Measurements from ENCODE around the gene MIF4GD.

Gene MIF4GD

GRCh38 chr17:75270966-75271232, at the start of gene MIF4GD:
TSS of gene MIF4GD (minus strand) at chr17:75271231. CDS start at chr17:75270195, 1,036 bp downstream.
- Histone ChIP-seq H3K4me3 (ENCODE audit: low read depth in 1 of 2, low read length in 2 of 2) (peak within 1 kb of the TSS; percentile 76 to 98), H3K27ac (ENCODE audit: low read length) (peak within 1 kb of the TSS; percentile 89), H3K9ac (ENCODE audit: low read depth, low read length) (peak within 1 kb of the TSS; percentile 91), H3K36me3 (ENCODE audit: insufficient read depth, low read length) (peaks cover 52% of the 10 kb centered on the region), H3K4me1 (ENCODE audit: insufficient read depth, low read length) (peaks cover 41% of the 10 kb centered on the region), H3K9me3 (ENCODE audit: insufficient read depth, low read length, severe bottlenecking) (no peaks in the 10 kb centered on the region), H2AFZ (ENCODE audit: low read depth, low read length) (peak within 1 kb of the TSS; percentile 96), H3K27me3 (ENCODE audit: insufficient read depth, low read length, poor library complexity) (no peaks in the 10 kb centered on the region), H4K20me1 (ENCODE audit: insufficient read depth, low read length) (peaks cover 8% of the 10 kb centered on the region), H3K4me2 (ENCODE audit: insufficient read depth, low read length) (peak within 1 kb of the TSS; percentile 96), H3K79me2 (ENCODE audit: insufficient read depth, low read length) (peaks cover 39% of the 10 kb centered on the region)
- no peak for TF ChIP-seq EZH2 (IDR thresholded peaks at IDR 0.05; ENCODE audit: borderline replicate concordance, low read depth, low read length, severe bottlenecking)
- TF ChIP-seq CTCF (IDR thresholded peaks at IDR 0.05; ENCODE audit: borderline replicate concordance, extremely low read depth, low read length, poor library complexity, severe bottlenecking) = no peak
- DNase-seq (no peak), ATAC-seq (ENCODE audit: insufficient read depth, low read depth) (no peak)

GRCh38 chr17:75319904-75320691, 49.1 kb upstream of the MIF4GD start:
- H3K79me2 ChIP-seq (ENCODE audit: insufficient read depth, low read length) = peaks cover 53% of the 10 kb centered on the region
- H3K9me3 ChIP-seq (ENCODE audit: insufficient read depth, low read length, severe bottlenecking) = no peaks in the 10 kb centered on the region
- H3K27ac ChIP-seq (ENCODE audit: low read length) = no peak overlapping the region
- peaks cover 10% of the 10 kb centered on the region; the same call in 1 of the 2 replicates for H4K20me1 ChIP-seq (ENCODE audit: insufficient read depth, low read length)
- no peak overlapping the region for H3K4me2 ChIP-seq (ENCODE audit: insufficient read depth, low read length)
- ATAC-seq (ENCODE audit: insufficient read depth, low read depth) (no peak), DNase-seq (no peak)
- H3K27me3 ChIP-seq (ENCODE audit: insufficient read depth, low read length, poor library complexity) = no peaks in the 10 kb centered on the region
- no peak overlapping the region for H3K9ac ChIP-seq (ENCODE audit: low read depth, low read length)
- peaks cover 76% of the 10 kb centered on the region for H3K36me3 ChIP-seq (ENCODE audit: insufficient read depth, low read length)
- TF ChIP-seq EZH2 (IDR thresholded peaks at IDR 0.05; ENCODE audit: borderline replicate concordance, low read depth, low read length, severe bottlenecking) = no peak
- no peak for TF ChIP-seq CTCF (IDR thresholded peaks at IDR 0.05; ENCODE audit: borderline replicate concordance, extremely low read depth, low read length, poor library complexity, severe bottlenecking)
- H3K4me1 ChIP-seq (ENCODE audit: insufficient read depth, low read length) = peaks cover 17% of the 10 kb centered on the region
- H3K4me3 ChIP-seq (ENCODE audit: low read depth in 1 of 2, low read length in 2 of 2) = no peak overlapping the region
- H2AFZ ChIP-seq (ENCODE audit: low read depth, low read length) = no peak overlapping the region

GRCh38 chr17:75318615-75319222, 47.7 kb upstream of the MIF4GD start:
- no peaks in the 10 kb centered on the region for H3K27me3 ChIP-seq (ENCODE audit: insufficient read depth, low read length, poor library complexity)
- ATAC-seq (ENCODE audit: insufficient read depth, low read depth) (no peak), DNase-seq (no peak)
- TF ChIP-seq EZH2 (IDR thresholded peaks at IDR 0.05; ENCODE audit: borderline replicate concordance, low read depth, low read length, severe bottlenecking) (no peak), CTCF (IDR thresholded peaks at IDR 0.05; ENCODE audit: borderline replicate concordance, extremely low read depth, low read length, poor library complexity, severe bottlenecking) (no peak)
- H3K9me3 ChIP-seq (ENCODE audit: insufficient read depth, low read length, severe bottlenecking) = no peaks in the 10 kb centered on the region
- H4K20me1 ChIP-seq (ENCODE audit: insufficient read depth, low read length) = peaks cover 10% of the 10 kb centered on the region; the same call in 1 of the 2 replicates
- no peak overlapping the region for H2AFZ ChIP-seq (ENCODE audit: low read depth, low read length)
- H3K4me2 ChIP-seq (ENCODE audit: insufficient read depth, low read length) = no peak overlapping the region
- peaks cover 75% of the 10 kb centered on the region for H3K36me3 ChIP-seq (ENCODE audit: insufficient read depth, low read length)
- H3K4me3 ChIP-seq (ENCODE audit: low read depth in 1 of 2, low read length in 2 of 2) = no peak overlapping the region
- H3K27ac ChIP-seq (ENCODE audit: low read length) = peak overlapping the region; percentile 45
- no peak overlapping the region for H3K9ac ChIP-seq (ENCODE audit: low read depth, low read length)
- H3K4me1 ChIP-seq (ENCODE audit: insufficient read depth, low read length) = peaks cover 7% of the 10 kb centered on the region
- peaks cover 45% of the 10 kb centered on the region for H3K79me2 ChIP-seq (ENCODE audit: insufficient read depth, low read length)
